HepG2 (cell line): ENCODE measurements around the gene TRIM66. TPM values are rescaled to one million over a fixed set of nuclear protein-coding genes. Genes with fewer than 3 reads are reported as not detected.
A peak's percentile ranks its signal among the peaks of the same experiment; 100 is the strongest.

Experiments
- ATF7 ChIP-seq, 2 experiments: fragments of 450-650 bp in 1 of 2; sonication (generic) in 1 of 2; formaldehyde crosslinking in 1 of 2; IDR thresholded peaks; 2 replicates each; pipeline versions ENCODE4 v1.4.0 to v1.6.1; 2016 to 2020; ENCODE audit warnings: antibody characterized with exemption in 1 of 2, mild to moderate bottlenecking in 1 of 2, missing genetic modification reagents in 1 of 2
- CEBPB ChIP-seq: IDR thresholded peaks from 2 replicates; pipeline ENCODE4 v1.6.1; 2011; ENCODE audit warnings: low read depth, low read length, improper control_type of control experiment, borderline replicate concordance
- DR1 ChIP-seq: sonication (generic); formaldehyde crosslinking; IDR thresholded peaks from 2 replicates; pipeline ENCODE4 v1.8.0; 2021; ENCODE audit warnings: mild to moderate bottlenecking, missing genetic modification reagents, inconsistent platforms
- KAT7 ChIP-seq: IDR thresholded peaks from 2 replicates; pipeline ENCODE4 v1.6.1; 2018; ENCODE audit warnings: borderline replicate concordance, missing compliant biosample characterization
- NRL ChIP-seq: sonication (generic); formaldehyde crosslinking; IDR thresholded peaks from 2 replicates; pipeline ENCODE4 v1.5.0; 2020; ENCODE audit warnings: missing genetic modification reagents, mild to moderate bottlenecking, moderate library complexity, borderline replicate concordance
- PHF21A ChIP-seq: sonication (generic); formaldehyde crosslinking; IDR thresholded peaks from 2 replicates; pipeline ENCODE4 v1.5.0; 2020; ENCODE audit warnings: mild to moderate bottlenecking, missing genetic modification reagents
- SMAD1 ChIP-seq: sonication (generic); formaldehyde crosslinking; IDR thresholded peaks from 2 replicates; pipeline ENCODE4 v1.4.0; 2020; ENCODE audit warnings: missing genetic modification reagents, low read depth, mild to moderate bottlenecking, borderline replicate concordance
- SP140L ChIP-seq: sonication (generic); formaldehyde crosslinking; IDR thresholded peaks from 2 replicates; pipeline ENCODE4 v1.4.0; 2020; ENCODE audit warnings: missing genetic modification reagents, borderline replicate concordance
- SP4 ChIP-seq: sonication (generic); formaldehyde crosslinking; IDR thresholded peaks from 2 replicates; pipeline ENCODE4 v1.8.1; 2023; ENCODE audit warnings: mild to moderate bottlenecking, missing genetic modification reagents
- SPEN ChIP-seq: sonication (generic); formaldehyde crosslinking; IDR thresholded peaks from 2 replicates; pipeline ENCODE4 v1.5.1; 2020; ENCODE audit warnings: low read depth, mild to moderate bottlenecking, missing genetic modification reagents
- ZNF205 ChIP-seq: IDR thresholded peaks from 2 replicates; pipeline ENCODE4 v1.6.1; 2018; ENCODE audit warnings: missing biosample characterization, missing genetic modification reagents
- ZNF34 ChIP-seq: sonication (generic); formaldehyde crosslinking; IDR thresholded peaks from 2 replicates; pipeline ENCODE4 v1.4.0; 2020; ENCODE audit warnings: mild to moderate bottlenecking, missing genetic modification reagents, borderline replicate concordance
- ZNF557 ChIP-seq: sonication (generic); formaldehyde crosslinking; IDR thresholded peaks from 2 replicates; pipeline ENCODE4 v1.4.0; 2020; ENCODE audit warnings: missing genetic modification reagents
- ZSCAN30 ChIP-seq: sonication (generic); formaldehyde crosslinking; IDR thresholded peaks from 2 replicates; pipeline ENCODE4 v1.5.0; 2020; ENCODE audit warnings: mild to moderate bottlenecking, missing genetic modification reagents
- polyA plus RNA-seq, 8 experiments: library from polyadenylated mRNA; depleted of rRNA in 3 of 8; stranded (reverse) in 7 of 8; unstranded in 1 of 8; fragments of >200 nt; fragmentation: Illumina TruSeq in 4 of 8; extraction: Trizol in 4 of 8; gene quantifications; 2 replicates each; pipeline versions ENCODE4 v1.2.1 to v1.2.3, GENCODE V29; 2011 to 2016; ENCODE audit warnings: low read depth in 4 of 8, missing spikeins in 1 of 8, mixed read lengths in 1 of 8; ENCODE audit not compliant: insufficient read depth in 1 of 8
- total RNA-seq, 5 experiments: library from RNA; depleted of rRNA; stranded (reverse); fragments of >200 nt; fragmentation: Illumina TruSeq; extraction: Trizol; gene quantifications; 2 replicates each; pipeline ENCODE4 v1.2.3, GENCODE V29; 2016; ENCODE audit warnings: low read depth in 1 of 5
- TF ChIP-seq, protein P1 (sequence below): sonication (generic); formaldehyde crosslinking; IDR thresholded peaks from 2 replicates; pipeline ENCODE4 v1.5.0; 2020; ENCODE audit warnings: mild to moderate bottlenecking, missing genetic modification reagents, borderline replicate concordance
- TF ChIP-seq, protein P2 (sequence below): sonication (generic); formaldehyde crosslinking; IDR thresholded peaks from 2 replicates; pipeline ENCODE4 v1.5.1; 2020; ENCODE audit warnings: mild to moderate bottlenecking, missing genetic modification reagents, moderate library complexity
- TF ChIP-seq, protein P3 (sequence below): IDR thresholded peaks from 2 replicates; pipeline ENCODE4 v1.6.1; 2016; ENCODE audit warnings: low read depth, borderline replicate concordance
- TF ChIP-seq, protein P4 (sequence below): sonication (generic); formaldehyde crosslinking; conservative IDR thresholded peaks from 2 replicates; pipeline ENCODE4 v1.8.0; 2022; ENCODE audit warnings: low read depth, missing genetic modification reagents

The TRIM66 gene
- total and polyA plus RNA-seq, 2 of the 13 experiments (the other 11 are each of a cell fraction or from before 2014, with no cell fraction given): 4.9 to 6.1 TPM

DNA sequence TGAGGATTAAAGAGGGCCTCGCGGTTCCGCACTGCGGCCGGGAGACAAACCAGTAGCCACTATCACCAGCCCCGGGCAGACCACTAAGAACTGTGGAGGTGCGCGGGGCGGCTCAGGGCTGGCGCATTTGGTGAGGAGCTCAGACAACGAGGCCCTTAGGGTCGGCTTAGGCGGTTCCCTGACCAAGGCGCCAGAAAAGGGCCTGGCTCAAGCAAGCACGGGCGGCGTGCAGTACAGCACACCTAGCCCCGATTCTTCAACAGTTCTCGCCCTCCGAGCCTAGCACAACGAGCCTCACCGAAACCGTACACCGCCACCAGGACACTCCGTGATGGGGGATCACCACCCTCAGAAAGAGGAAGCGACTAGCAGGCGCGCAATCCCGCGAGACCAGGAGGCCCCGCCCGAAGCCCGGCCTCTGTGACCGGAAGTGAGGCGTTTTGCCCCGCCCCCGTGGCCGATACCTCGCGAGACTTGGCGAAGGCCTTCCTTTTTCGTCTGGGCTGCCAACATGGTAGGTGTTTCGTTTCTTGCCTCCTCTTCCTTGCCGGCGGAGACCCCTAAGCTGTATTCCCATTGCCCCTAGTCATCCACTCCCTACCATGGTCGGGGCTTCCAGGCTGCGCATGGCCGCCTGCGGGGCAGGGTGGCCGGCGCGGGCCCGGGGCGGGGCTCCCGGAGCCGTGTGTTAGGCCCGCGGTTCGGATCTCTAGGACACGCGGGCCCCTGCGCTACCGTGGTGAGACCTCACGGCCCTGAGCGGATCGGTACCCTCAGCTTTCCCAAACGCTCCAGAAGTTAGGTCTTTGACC is at the start of gene TRIM66, which contains the start of gene RPL27A (continued):
- TF ChIP-seq, protein P1, sequence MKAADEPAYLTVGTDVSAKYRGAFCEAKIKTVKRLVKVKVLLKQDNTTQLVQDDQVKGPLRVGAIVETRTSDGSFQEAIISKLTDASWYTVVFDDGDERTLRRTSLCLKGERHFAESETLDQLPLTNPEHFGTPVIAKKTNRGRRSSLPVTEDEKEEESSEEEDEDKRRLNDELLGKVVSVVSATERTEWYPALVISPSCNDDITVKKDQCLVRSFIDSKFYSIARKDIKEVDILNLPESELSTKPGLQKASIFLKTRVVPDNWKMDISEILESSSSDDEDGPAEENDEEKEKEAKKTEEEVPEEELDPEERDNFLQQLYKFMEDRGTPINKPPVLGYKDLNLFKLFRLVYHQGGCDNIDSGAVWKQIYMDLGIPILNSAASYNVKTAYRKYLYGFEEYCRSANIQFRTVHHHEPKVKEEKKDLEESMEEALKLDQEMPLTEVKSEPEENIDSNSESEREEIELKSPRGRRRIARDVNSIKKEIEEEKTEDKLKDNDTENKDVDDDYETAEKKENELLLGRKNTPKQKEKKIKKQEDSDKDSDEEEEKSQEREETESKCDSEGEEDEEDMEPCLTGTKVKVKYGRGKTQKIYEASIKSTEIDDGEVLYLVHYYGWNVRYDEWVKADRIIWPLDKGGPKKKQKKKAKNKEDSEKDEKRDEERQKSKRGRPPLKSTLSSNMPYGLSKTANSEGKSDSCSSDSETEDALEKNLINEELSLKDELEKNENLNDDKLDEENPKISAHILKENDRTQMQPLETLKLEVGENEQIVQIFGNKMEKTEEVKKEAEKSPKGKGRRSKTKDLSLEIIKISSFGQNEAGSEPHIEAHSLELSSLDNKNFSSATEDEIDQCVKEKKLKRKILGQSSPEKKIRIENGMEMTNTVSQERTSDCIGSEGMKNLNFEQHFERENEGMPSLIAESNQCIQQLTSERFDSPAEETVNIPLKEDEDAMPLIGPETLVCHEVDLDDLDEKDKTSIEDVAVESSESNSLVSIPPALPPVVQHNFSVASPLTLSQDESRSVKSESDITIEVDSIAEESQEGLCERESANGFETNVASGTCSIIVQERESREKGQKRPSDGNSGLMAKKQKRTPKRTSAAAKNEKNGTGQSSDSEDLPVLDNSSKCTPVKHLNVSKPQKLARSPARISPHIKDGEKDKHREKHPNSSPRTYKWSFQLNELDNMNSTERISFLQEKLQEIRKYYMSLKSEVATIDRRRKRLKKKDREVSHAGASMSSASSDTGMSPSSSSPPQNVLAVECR: peak; percentile 93
- TF ChIP-seq, protein P2, sequence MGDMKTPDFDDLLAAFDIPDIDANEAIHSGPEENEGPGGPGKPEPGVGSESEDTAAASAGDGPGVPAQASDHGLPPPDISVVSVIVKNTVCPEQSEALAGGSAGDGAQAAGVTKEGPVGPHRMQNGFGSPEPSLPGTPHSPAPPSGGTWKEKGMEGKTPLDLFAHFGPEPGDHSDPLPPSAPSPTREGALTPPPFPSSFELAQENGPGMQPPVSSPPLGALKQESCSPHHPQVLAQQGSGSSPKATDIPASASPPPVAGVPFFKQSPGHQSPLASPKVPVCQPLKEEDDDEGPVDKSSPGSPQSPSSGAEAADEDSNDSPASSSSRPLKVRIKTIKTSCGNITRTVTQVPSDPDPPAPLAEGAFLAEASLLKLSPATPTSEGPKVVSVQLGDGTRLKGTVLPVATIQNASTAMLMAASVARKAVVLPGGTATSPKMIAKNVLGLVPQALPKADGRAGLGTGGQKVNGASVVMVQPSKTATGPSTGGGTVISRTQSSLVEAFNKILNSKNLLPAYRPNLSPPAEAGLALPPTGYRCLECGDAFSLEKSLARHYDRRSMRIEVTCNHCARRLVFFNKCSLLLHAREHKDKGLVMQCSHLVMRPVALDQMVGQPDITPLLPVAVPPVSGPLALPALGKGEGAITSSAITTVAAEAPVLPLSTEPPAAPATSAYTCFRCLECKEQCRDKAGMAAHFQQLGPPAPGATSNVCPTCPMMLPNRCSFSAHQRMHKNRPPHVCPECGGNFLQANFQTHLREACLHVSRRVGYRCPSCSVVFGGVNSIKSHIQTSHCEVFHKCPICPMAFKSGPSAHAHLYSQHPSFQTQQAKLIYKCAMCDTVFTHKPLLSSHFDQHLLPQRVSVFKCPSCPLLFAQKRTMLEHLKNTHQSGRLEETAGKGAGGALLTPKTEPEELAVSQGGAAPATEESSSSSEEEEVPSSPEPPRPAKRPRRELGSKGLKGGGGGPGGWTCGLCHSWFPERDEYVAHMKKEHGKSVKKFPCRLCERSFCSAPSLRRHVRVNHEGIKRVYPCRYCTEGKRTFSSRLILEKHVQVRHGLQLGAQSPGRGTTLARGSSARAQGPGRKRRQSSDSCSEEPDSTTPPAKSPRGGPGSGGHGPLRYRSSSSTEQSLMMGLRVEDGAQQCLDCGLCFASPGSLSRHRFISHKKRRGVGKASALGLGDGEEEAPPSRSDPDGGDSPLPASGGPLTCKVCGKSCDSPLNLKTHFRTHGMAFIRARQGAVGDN (CRISPR knock-in tag): peak; percentile 88
- TF ChIP-seq ZNF557 (0 out of 2 replicates have a peak, but pooled peaks have one; percentile 55), KAT7 (CRISPR knock-in tag) (peak; percentile 76; the same call in 1 of the 2 replicates), SP4 (peak; percentile 77), SMAD1 (CRISPR knock-in tag) (no peak), ZNF34 (CRISPR knock-in tag) (peak; percentile 39; the same call in 1 of the 2 replicates), PHF21A (CRISPR knock-in tag) (peak; percentile 75; the same call in 1 of the 2 replicates), DR1 (CRISPR knock-in tag) (peak; percentile 98), SPEN (CRISPR knock-in tag) (peak; percentile 99), CEBPB (no peak), ZNF205 (CRISPR knock-in tag) (peak; percentile 46), ZSCAN30 (no peak), NRL (CRISPR knock-in tag) (peak; percentile 38), SP140L (no peak), ATF7 (IDR thresholded peaks at IDR 0.05) (no peak), ATF7 (CRISPR knock-in tag; IDR thresholded peaks at IDR 0.05) (no peak)
- TF ChIP-seq, protein P3, sequence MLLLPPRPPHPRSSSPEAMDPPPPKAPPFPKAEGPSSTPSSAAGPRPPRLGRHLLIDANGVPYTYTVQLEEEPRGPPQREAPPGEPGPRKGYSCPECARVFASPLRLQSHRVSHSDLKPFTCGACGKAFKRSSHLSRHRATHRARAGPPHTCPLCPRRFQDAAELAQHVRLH (CRISPR knock-in tag): no peak; the same call in 1 of the 2 replicates
- TF ChIP-seq, protein P4, sequence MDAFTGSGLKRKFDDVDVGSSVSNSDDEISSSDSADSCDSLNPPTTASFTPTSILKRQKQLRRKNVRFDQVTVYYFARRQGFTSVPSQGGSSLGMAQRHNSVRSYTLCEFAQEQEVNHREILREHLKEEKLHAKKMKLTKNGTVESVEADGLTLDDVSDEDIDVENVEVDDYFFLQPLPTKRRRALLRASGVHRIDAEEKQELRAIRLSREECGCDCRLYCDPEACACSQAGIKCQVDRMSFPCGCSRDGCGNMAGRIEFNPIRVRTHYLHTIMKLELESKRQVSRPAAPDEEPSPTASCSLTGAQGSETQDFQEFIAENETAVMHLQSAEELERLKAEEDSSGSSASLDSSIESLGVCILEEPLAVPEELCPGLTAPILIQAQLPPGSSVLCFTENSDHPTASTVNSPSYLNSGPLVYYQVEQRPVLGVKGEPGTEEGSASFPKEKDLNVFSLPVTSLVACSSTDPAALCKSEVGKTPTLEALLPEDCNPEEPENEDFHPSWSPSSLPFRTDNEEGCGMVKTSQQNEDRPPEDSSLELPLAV (CRISPR knock-in tag): no peak
